B cell (primary cell): ENCODE data around the gene ITGAE. TPM values are rescaled to one million over a fixed set of nuclear protein-coding genes. Genes with fewer than 3 reads are reported as not detected.

Source experiments
- ATAC-seq: fragments of 200-7000 bp; cut with Tn5 transposase; one replicate; pipeline ENCODE4 v1.10.0; 2021; ENCODE audit warnings: low read depth, mild to moderate bottlenecking, moderate number of reproducible peaks, moderate library complexity
- CTCF ChIA-PET: fragments of 350-600 bp; sonication (Branson Sonifier 250); formaldehyde crosslinking; loops from one replicate; lab custom pipeline; 2021; ENCODE audit warnings: antibody characterized with exemption, inconsistent platforms; lab: Charles Lee
- POLR2A ChIA-PET: fragments of 350-600 bp; sonication (Branson Sonifier 250); formaldehyde crosslinking; loops from one replicate; lab custom pipeline; 2021; ENCODE audit warnings: antibody characterized with exemption; lab: Charles Lee
- DNase-seq: peaks from one replicate; pipeline ENCODE4 v3.0.0; 2013
- H2AFZ ChIP-seq: 2 replicates; pipeline ENCODE4 v1.6.1; 2012; ENCODE audit warnings: mild to moderate bottlenecking, low read depth, low read length; ENCODE audit not compliant: insufficient read depth, poor library complexity, severe bottlenecking
- H3K27ac ChIP-seq, 2 donors: 1 replicate in 1 of 2; 2 replicates in 1 of 2; pipeline ENCODE4 v1.5.1; 2012 to 2013; ENCODE audit warnings: low read length in 2 of 2, mild to moderate bottlenecking in 2 of 2, moderate library complexity in 1 of 2
- H3K27me3 ChIP-seq, 4 experiments: fragments of 200-600 bp in 1 of 4; sonication (generic) in 1 of 4; replicated peaks in 1 of 4; 1 replicate in 2 of 4; 2 replicates in 2 of 4; pipeline versions ENCODE4 v1.6.1 to v1.7.0; 2013 to 2016; ENCODE audit warnings: low read length in 3 of 4, mild to moderate bottlenecking in 2 of 4, mixed read lengths in 1 of 4, moderate library complexity in 1 of 4; ENCODE audit not compliant: insufficient read depth in 4 of 4, control insufficient read depth in 3 of 4; ENCODE audit errors: control extremely low read depth in 1 of 4
- H3K36me3 ChIP-seq, 2 experiments: replicated peaks in 1 of 2; 1 replicate in 1 of 2; 2 replicates in 1 of 2; pipeline versions ENCODE4 v1.6.1 to v1.7.1; 2013; ENCODE audit warnings: low read length in 1 of 2; ENCODE audit not compliant: insufficient read depth in 2 of 2, control insufficient read depth in 1 of 2; ENCODE audit errors: control extremely low read depth in 1 of 2, extremely low read depth in 1 of 2
- H3K4me1 ChIP-seq, 2 donors: fragments of 200-600 bp in 1 of 2; sonication (generic) in 1 of 2; 1 replicate in 1 of 2; 2 replicates in 1 of 2; pipeline versions ENCODE4 v1.5.1 to v1.6.1; 2013 to 2017; ENCODE audit warnings: low read length in 2 of 2; ENCODE audit not compliant: control insufficient read depth in 2 of 2, insufficient read depth in 2 of 2
- H3K4me2 ChIP-seq: replicated peaks from 2 replicates; pipeline ENCODE3; 2012; ENCODE audit warnings: mild to moderate bottlenecking, low read depth, low read length; ENCODE audit not compliant: poor library complexity, severe bottlenecking
- H3K4me3 ChIP-seq, 5 experiments: fragments of 200-600 bp in 1 of 5; sonication (generic) in 1 of 5; 1 replicate in 3 of 5; 2 replicates in 2 of 5; pipeline versions ENCODE4 v1.5.1 to v1.7.0; 2011 to 2016; ENCODE audit warnings: low read length in 4 of 5, mild to moderate bottlenecking in 4 of 5, low read depth in 2 of 5, control low read depth in 1 of 5, moderate library complexity in 1 of 5; ENCODE audit not compliant: insufficient read depth in 1 of 5; ENCODE audit errors: control extremely low read depth in 1 of 5, extremely low read depth in 1 of 5
- H3K79me2 ChIP-seq: fragments of 200-600 bp; sonication (generic); one replicate; pipeline ENCODE4 v1.6.0; 2016; ENCODE audit warnings: low read length; ENCODE audit not compliant: control insufficient read depth, insufficient read depth
- H3K9ac ChIP-seq: fragments of 200-600 bp; sonication (generic); 2 replicates; pipeline ENCODE4 v1.6.1; 2017; ENCODE audit warnings: mild to moderate bottlenecking, low read length, moderate library complexity
- H3K9me3 ChIP-seq, 3 donors: one replicate each; pipeline versions ENCODE4 v1.6.1 to v1.7.1; 2013; ENCODE audit warnings: low read length in 2 of 3; ENCODE audit not compliant: control insufficient read depth in 2 of 3, insufficient read depth in 1 of 3; ENCODE audit errors: control extremely low read depth in 1 of 3
- H4K20me1 ChIP-seq: 2 replicates; pipeline ENCODE4 v1.6.0; 2012; ENCODE audit warnings: mild to moderate bottlenecking, low read length; ENCODE audit not compliant: insufficient read depth, control insufficient read depth, poor library complexity, severe bottlenecking
- H3K27ac Mint-ChIP-seq: one replicate; pipeline ENCODE4 v1.8.0; 2021; ENCODE audit warnings: mixed read lengths
- H3K27me3 Mint-ChIP-seq: one replicate; pipeline ENCODE4 v1.8.0; 2021; ENCODE audit warnings: mixed read lengths
- H3K4me1 Mint-ChIP-seq: one replicate; pipeline ENCODE4 v1.8.0; 2021; ENCODE audit warnings: mixed read lengths
- H3K4me3 Mint-ChIP-seq: one replicate; pipeline ENCODE4 v1.8.0; 2021; ENCODE audit warnings: mixed read lengths
- H3K9me3 Mint-ChIP-seq: one replicate; pipeline ENCODE4 v1.8.0; 2022; ENCODE audit warnings: mixed read lengths; ENCODE audit not compliant: insufficient read depth
- EZH2 ChIP-seq: IDR thresholded peaks from 2 replicates; pipeline ENCODE4 v1.6.1; 2012; ENCODE audit warnings: borderline replicate concordance, low read depth, mild to moderate bottlenecking, moderate library complexity, low read length; ENCODE audit not compliant: insufficient read depth, poor library complexity, severe bottlenecking
- WGBS: methylation state at CpG from one replicate; pipeline ENCODE4 v1.1.5; 2013; ENCODE audit warnings: missing lambda C conversion rate; ENCODE audit not compliant: insufficient coverage; 5-methylcytosine and 5-hydroxymethylcytosine counted together
- intact Hi-C: fragments of 100-400 bp; cut with micrococcal nuclease; formaldehyde crosslinking; loops from one replicate; pipeline ENCODE4 v1.10.0; 2022
- polyA plus RNA-seq: library from polyadenylated mRNA; depleted of rRNA; stranded (reverse); fragments of >200 nt; gene quantifications from 2 replicates; pipeline ENCODE4 v1.2.3, GENCODE V29; 2012
- total RNA-seq, 2 donors: library from RNA; stranded (reverse); fragments of 120-200 nt in 1 of 2; gene quantifications; 1 replicate in 1 of 2; 2 replicates in 1 of 2; pipeline versions ENCODE4 v1.2.3 to v1.2.4, GENCODE V29; 2013 to 2022
- TF ChIP-seq, protein P1 (sequence below): fragments of 200-600 bp; IDR thresholded peaks from one replicate; pipeline ENCODE4 v1.8.0; 2022; ENCODE audit warnings: antibody characterized with exemption, mild to moderate bottlenecking

The ITGAE gene
- total and polyA plus RNA-seq, 2 donors (not counting 1 experiment from before 2014, with no cell fraction given) = 48.2 to 95.6 TPM

DNA sequence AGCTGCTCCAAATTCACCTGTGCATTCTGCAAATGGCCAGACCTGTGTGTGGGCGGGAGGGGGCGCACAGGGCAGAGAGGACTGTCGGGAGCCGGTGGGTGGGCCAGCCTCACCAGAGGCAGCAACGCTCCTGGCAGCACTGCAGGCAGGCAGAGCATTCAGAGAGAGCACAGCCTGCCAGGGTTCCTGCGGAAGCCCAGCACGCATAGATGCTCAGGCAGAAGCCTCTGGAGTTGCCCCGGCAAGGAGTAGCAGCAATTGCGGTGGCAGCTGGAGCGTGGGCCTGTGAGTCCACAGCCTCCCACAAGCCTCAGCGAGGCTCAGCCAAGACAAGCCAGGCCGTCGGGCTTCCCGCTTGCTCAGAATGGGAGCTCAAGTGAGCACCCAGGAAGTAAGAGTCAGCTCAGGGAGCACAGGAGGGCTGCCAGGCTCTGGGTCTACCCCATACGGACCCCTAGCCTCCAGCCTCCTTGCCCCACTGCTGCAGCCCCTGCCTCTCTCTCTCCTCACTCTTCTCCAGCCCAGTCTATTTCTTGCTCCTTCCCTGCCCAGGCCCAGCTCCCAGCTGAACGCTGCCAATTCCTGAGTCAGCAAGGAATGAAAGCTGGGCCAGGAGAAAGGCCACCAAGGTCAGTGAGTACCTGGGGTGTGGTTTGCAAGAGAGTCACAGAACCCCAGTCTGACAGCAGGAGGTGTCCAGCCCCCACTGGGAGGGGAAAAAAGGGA lies 122.7 kb downstream of the ITGAE start:
- H3K27ac ChIP-seq = no peak overlapping the region
- TF ChIP-seq, protein P1, sequence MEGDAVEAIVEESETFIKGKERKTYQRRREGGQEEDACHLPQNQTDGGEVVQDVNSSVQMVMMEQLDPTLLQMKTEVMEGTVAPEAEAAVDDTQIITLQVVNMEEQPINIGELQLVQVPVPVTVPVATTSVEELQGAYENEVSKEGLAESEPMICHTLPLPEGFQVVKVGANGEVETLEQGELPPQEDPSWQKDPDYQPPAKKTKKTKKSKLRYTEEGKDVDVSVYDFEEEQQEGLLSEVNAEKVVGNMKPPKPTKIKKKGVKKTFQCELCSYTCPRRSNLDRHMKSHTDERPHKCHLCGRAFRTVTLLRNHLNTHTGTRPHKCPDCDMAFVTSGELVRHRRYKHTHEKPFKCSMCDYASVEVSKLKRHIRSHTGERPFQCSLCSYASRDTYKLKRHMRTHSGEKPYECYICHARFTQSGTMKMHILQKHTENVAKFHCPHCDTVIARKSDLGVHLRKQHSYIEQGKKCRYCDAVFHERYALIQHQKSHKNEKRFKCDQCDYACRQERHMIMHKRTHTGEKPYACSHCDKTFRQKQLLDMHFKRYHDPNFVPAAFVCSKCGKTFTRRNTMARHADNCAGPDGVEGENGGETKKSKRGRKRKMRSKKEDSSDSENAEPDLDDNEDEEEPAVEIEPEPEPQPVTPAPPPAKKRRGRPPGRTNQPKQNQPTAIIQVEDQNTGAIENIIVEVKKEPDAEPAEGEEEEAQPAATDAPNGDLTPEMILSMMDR = no peak
- no peak for TF ChIP-seq EZH2
- H3K79me2 ChIP-seq = peaks cover 29% of the 10 kb centered on the region
- H3K27me3 ChIP-seq = no peaks in the 10 kb centered on the region
- POLR2A ChIA-PET = interaction anchor here (1.0 kb wide), 1 partner anchor 59 kb away, joined by 3 read pairs; no protein-coding TSS in a partner anchor
- no peak overlapping the region for H2AFZ ChIP-seq
- ATAC-seq = no peak
- peaks cover 3 to 25% of the 10 kb centered on the region in 2 donors for H3K4me1 ChIP-seq
- no peak overlapping the region for H3K4me3 ChIP-seq
- peaks cover 0 to 59% of the 10 kb centered on the region in 2 experiments for H3K36me3 ChIP-seq
- Mint-ChIP-seq H3K4me1 (peaks cover 26% of the 10 kb centered on the region), H3K9me3 (no peaks in the 10 kb centered on the region), H3K4me3 (no peak overlapping the region), H3K27me3 (no peaks in the 10 kb centered on the region), H3K27ac (peak overlapping the region; percentile 64)
- no peak overlapping the region for H3K4me2 ChIP-seq
- intact Hi-C loops = no loop called here
- DNase-seq = no peak
- peaks cover 63% of the 10 kb centered on the region for H4K20me1 ChIP-seq
- CTCF ChIA-PET = interaction anchor here (0.9 to 3.0 kb wide), 8 partner anchors 13 to 149 kb away, joined by 3 to 18 read pairs (median 7); partner anchors contain the start of gene HASPIN
- no peak overlapping the region for H3K9ac ChIP-seq
- H3K9me3 ChIP-seq = no peaks in the 10 kb centered on the region
- WGBS = 91% methylated on average over 16 of the region's 16 CpGs

DNA sequence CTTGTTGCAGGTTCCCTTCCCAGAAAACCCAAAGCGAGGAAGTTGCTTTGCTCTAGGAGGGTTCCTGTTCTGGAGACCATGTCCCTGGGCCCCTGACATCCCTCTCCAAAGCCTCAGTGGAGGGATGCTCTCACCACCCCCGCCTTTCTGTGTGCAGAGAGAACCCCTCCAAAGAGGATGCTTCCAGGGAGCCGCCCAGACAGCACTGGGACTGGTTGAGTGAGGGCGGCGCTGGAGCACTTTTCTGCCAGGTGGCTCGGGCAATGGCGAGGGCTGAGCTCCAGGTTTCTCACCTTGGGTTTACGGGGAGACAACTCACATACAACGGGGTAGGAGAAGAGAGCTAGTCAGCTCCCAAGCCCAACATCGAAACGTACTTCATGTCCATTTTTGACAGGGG lies 125.1 kb downstream of the ITGAE start:
- Mint-ChIP-seq H3K4me1 (peaks cover 14% of the 10 kb centered on the region), H3K27ac (peak overlapping the region; percentile 56), H3K4me3 (no peak overlapping the region), H3K27me3 (no peaks in the 10 kb centered on the region), H3K9me3 (no peaks in the 10 kb centered on the region)
- intact Hi-C loops = no loop called here
- DNase-seq (no peak), ATAC-seq (no peak)
- Histone ChIP-seq H3K4me1 (peaks cover 0 to 1% of the 10 kb centered on the region in 2 donors), H3K9ac (no peak overlapping the region), H3K36me3 (peaks cover 0 to 39% of the 10 kb centered on the region in 2 experiments), H4K20me1 (peaks cover 55% of the 10 kb centered on the region), H3K4me2 (no peak overlapping the region), H3K9me3 (no peaks in the 10 kb centered on the region), H2AFZ (no peak overlapping the region), H3K4me3 (no peak overlapping the region), H3K27me3 (no peaks in the 10 kb centered on the region), H3K27ac (no peak overlapping the region), H3K79me2 (peaks cover 6% of the 10 kb centered on the region)
- 90% methylated on average over 10 of the region's 11 CpGs for WGBS
- TF ChIP-seq EZH2 = no peak
- TF ChIP-seq, protein P1 = no peak
- CTCF ChIA-PET = interaction anchor here (2.9 kb wide), 1 partner anchor 62 kb away, joined by 13 read pairs; no protein-coding TSS in a partner anchor
- POLR2A ChIA-PET = interaction anchor here (1.6 kb wide), 1 partner anchor 48 kb away, joined by 3 read pairs; the partner anchor contains the start of gene HASPIN
